Panc1 (cell line): ENCODE data around the gene RFX7. TPM values are rescaled to one million over a fixed set of nuclear protein-coding genes. Genes with fewer than 3 reads are reported as not detected.

Source experiments
- ATAC-seq: fragments of 200-7000 bp; cut with Tn5 transposase; 2 replicates; pipeline ENCODE4 v1.9.1; 2020; ENCODE audit warnings: mild to moderate bottlenecking, moderate library complexity
- BruUV-seq: library from RNA; stranded (reverse); fragments of 400-500 nt; replicated peaks from 2 replicates; lab custom pipeline; 2021; lab: Mats Ljungman, UMichigan
- CTCF ChIA-PET: fragments of 300-600 bp; sonication (Branson Sonifier 250); formaldehyde crosslinking; loops from one replicate; lab custom pipeline; 2022; ENCODE audit warnings: antibody characterized with exemption; lab: Charles Lee
- POLR2A ChIA-PET: fragments of 300-600 bp; sonication (Branson Sonifier 250); formaldehyde crosslinking; loops from one replicate; lab custom pipeline; 2022; ENCODE audit warnings: antibody characterized with exemption; lab: Charles Lee
- DNase-seq: peaks from one replicate; pipeline ENCODE4 v3.0.0-alpha.2; 2010; ENCODE audit warnings: low read depth, low spot score
- H3K27ac ChIP-seq: 2 replicates; pipeline ENCODE4 v1.5.1; 2011; ENCODE audit warnings: mild to moderate bottlenecking, low read length, inconsistent platforms
- H3K27me3 ChIP-seq: fragments of 200-500 bp; sonication (Bioruptor generic); 2 replicates; pipeline ENCODE4 v1.6.0; 2014; ENCODE audit warnings: low read length, inconsistent platforms; ENCODE audit not compliant: control insufficient read depth, insufficient read depth
- H3K36me3 ChIP-seq: fragments of 200-500 bp; sonication (Bioruptor generic); 2 replicates; pipeline ENCODE4 v1.5.1; 2014; ENCODE audit warnings: inconsistent platforms, mild to moderate bottlenecking, low read length, moderate library complexity; ENCODE audit not compliant: control insufficient read depth, insufficient read depth
- H3K4me1 ChIP-seq: 2 replicates; pipeline ENCODE4 v1.5.1; 2011; ENCODE audit warnings: inconsistent platforms, mild to moderate bottlenecking, low read length, moderate library complexity; ENCODE audit not compliant: control insufficient read depth, insufficient read depth
- H3K4me3 ChIP-seq, 2 experiments: 2 replicates each; pipeline ENCODE4 v1.5.1; 2011 to 2012; ENCODE audit warnings: low read depth in 2 of 2, low read length in 2 of 2, mild to moderate bottlenecking in 2 of 2, inconsistent platforms in 1 of 2, moderate library complexity in 1 of 2
- H3K9me3 ChIP-seq: fragments of 200-500 bp; sonication (Bioruptor generic); 2 replicates; pipeline ENCODE4 v1.5.1; 2014; ENCODE audit warnings: low read depth, mild to moderate bottlenecking, inconsistent platforms, low read length, moderate library complexity; ENCODE audit not compliant: control insufficient read depth, insufficient read depth
- POLR2AphosphoS5 ChIP-seq: IDR thresholded peaks from 2 replicates; pipeline ENCODE4 v1.6.1; 2012; ENCODE audit warnings: mild to moderate bottlenecking, low read depth, low read length, moderate library complexity
- REST ChIP-seq, 2 experiments: IDR thresholded peaks; 2 replicates each; pipeline ENCODE4 v1.6.1; 2011 to 2012; ENCODE audit warnings: low read depth in 2 of 2, control low read depth in 1 of 2, low read length in 1 of 2, mild to moderate bottlenecking in 1 of 2, moderate library complexity in 1 of 2; ENCODE audit not compliant: insufficient read depth in 1 of 2
- SIN3A ChIP-seq: IDR thresholded peaks from 2 replicates; pipeline ENCODE4 v1.6.1; 2012; ENCODE audit warnings: low read depth, mild to moderate bottlenecking, low read length, moderate library complexity, borderline replicate concordance; ENCODE audit not compliant: insufficient read depth
- TCF7L2 ChIP-seq: IDR thresholded peaks from 2 replicates; pipeline ENCODE4 v1.6.1; 2011; ENCODE audit warnings: mild to moderate bottlenecking, low read depth, low read length, inconsistent platforms
- in situ Hi-C: cut with HindIII; loops from 2 replicates; pipeline ENCODE4 v1.10.0; 2016; ENCODE audit warnings: low sequenced_read_pairs, low pct_unique_long_range_greater_than_20kb
- intact Hi-C: fragments of 100-400 bp; cut with micrococcal nuclease; formaldehyde crosslinking; loops from one replicate; pipeline ENCODE4 v1.10.0; 2022; ENCODE audit not compliant: unreplicated experiment
- total RNA-seq: library from RNA; stranded (reverse); gene quantifications from one replicate; pipeline ENCODE4 v1.2.1, GENCODE V29; 2021; ENCODE audit not compliant: unreplicated experiment
- TF ChIP-seq, protein P1 (sequence below): fragments of 450-650 bp; IDR thresholded peaks from 2 replicates; pipeline ENCODE4 v1.5.1; 2017; ENCODE audit warnings: mild to moderate bottlenecking

Gene RFX7
- total RNA-seq, 1 experiment from 2014 or later: 24.2 TPM

DNA sequence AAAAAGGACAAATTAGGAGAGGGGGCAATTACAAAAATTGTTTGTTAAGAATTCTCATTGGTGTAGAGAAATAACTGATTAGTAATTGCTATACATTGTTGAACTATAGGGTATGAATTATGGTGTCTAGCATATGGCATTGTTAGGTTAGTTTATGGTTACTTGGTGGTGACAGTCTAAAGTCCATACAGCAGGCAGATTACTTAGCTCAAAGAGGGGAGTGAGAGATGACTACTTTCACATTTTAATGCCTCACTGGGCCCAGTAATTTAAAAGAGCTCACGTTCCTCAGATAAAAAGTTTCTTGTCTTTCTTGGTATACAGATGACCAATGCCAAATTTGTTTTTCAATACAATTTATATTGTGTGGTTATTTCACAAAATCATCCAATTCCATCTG, 137.8 kb downstream of the RFX7 start:
- Histone ChIP-seq H3K9me3 (no peaks in the 10 kb centered on the region), H3K4me3 (no peak overlapping the region), H3K27me3 (no peaks in the 10 kb centered on the region), H3K27ac (no peak overlapping the region), H3K4me1 (no peaks in the 10 kb centered on the region), H3K36me3 (no peaks in the 10 kb centered on the region; the same call in 1 of the 2 replicates)
- ChIA-PET POLR2A (no interaction called here), CTCF (no interaction called here)
- TF ChIP-seq REST (IDR thresholded peaks at IDR 0.05; ENCODE audit: insufficient read depth in 1 of 2, low read depth in 2 of 2, low read length in 1 of 2): no peak
- no peak for TF ChIP-seq TCF7L2
- TF ChIP-seq, protein P1, sequence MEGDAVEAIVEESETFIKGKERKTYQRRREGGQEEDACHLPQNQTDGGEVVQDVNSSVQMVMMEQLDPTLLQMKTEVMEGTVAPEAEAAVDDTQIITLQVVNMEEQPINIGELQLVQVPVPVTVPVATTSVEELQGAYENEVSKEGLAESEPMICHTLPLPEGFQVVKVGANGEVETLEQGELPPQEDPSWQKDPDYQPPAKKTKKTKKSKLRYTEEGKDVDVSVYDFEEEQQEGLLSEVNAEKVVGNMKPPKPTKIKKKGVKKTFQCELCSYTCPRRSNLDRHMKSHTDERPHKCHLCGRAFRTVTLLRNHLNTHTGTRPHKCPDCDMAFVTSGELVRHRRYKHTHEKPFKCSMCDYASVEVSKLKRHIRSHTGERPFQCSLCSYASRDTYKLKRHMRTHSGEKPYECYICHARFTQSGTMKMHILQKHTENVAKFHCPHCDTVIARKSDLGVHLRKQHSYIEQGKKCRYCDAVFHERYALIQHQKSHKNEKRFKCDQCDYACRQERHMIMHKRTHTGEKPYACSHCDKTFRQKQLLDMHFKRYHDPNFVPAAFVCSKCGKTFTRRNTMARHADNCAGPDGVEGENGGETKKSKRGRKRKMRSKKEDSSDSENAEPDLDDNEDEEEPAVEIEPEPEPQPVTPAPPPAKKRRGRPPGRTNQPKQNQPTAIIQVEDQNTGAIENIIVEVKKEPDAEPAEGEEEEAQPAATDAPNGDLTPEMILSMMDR: no peak
- no peak for TF ChIP-seq SIN3A
- TF ChIP-seq POLR2AphosphoS5: no peak
- BruUV-seq: no TSS peak
- in situ Hi-C loops: no loop called here
- no peak for DNase-seq
- intact Hi-C loops: loop anchor here (10.0 kb wide), 1 partner anchor 139 kb away; the partner anchor contains the start of gene RFX7
- ATAC-seq: no peak

DNA sequence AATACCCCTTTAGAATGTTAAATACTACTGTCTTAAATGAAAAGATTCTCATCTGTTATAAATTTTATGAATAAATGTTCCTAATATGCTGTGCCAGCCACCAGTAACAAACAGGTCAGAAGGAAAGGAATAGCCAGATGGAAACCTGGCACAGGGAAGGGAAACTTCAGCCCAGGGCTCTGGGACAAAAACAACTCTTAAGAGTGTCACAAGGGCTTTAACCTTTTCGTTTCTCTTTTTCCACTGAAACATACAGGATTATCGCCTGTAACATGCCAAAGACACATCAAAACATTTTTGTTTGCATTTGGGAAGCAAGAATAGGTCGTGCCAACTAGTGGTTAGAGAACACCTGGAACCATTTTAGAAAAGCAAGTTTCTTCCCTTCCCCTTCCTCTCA, 141.2 kb downstream of the RFX7 start:
- ChIA-PET CTCF (interaction anchor here (0.5 kb wide), 1 partner anchor 58 kb away, joined by 4 read pairs; no protein-coding TSS in a partner anchor), POLR2A (no interaction called here)
- Histone ChIP-seq H3K27me3 (no peaks in the 10 kb centered on the region), H3K36me3 (peaks cover 3% of the 10 kb centered on the region), H3K4me1 (no peaks in the 10 kb centered on the region), H3K9me3 (no peaks in the 10 kb centered on the region), H3K27ac (no peak overlapping the region), H3K4me3 (no peak overlapping the region)
- no peak for ATAC-seq
- no peak for DNase-seq
- intact Hi-C loops: loop anchor here (10.0 kb wide), 1 partner anchor 142 kb away; the partner anchor contains the start of gene RFX7
- no TSS peak for BruUV-seq
- TF ChIP-seq POLR2AphosphoS5: no peak
- in situ Hi-C loops: no loop called here

GRCh38 chr15:56099311-56099710, 144.4 kb downstream of the RFX7 start:
- Histone ChIP-seq H3K36me3 (peaks cover 12% of the 10 kb centered on the region), H3K27me3 (no peaks in the 10 kb centered on the region), H3K4me1 (no peaks in the 10 kb centered on the region), H3K4me3 (no peak overlapping the region), H3K9me3 (no peaks in the 10 kb centered on the region), H3K27ac (no peak overlapping the region)
- no TSS peak for BruUV-seq
- no peak for TF ChIP-seq POLR2AphosphoS5
- TF ChIP-seq TCF7L2: no peak
- no peak for TF ChIP-seq REST (IDR thresholded peaks at IDR 0.05; ENCODE audit: insufficient read depth in 1 of 2, low read depth in 2 of 2, low read length in 1 of 2)
- TF ChIP-seq, protein P1: no peak
- TF ChIP-seq SIN3A: no peak
- DNase-seq (no peak), ATAC-seq (no peak)
- POLR2A ChIA-PET: interaction anchor here (0.6 kb wide), 1 partner anchor 175 kb away, joined by 3 read pairs; no protein-coding TSS in a partner anchor
- intact Hi-C loops (no loop called here), in situ Hi-C loops (no loop called here)
- CTCF ChIA-PET: no interaction called here
